Endothelial cell of umbilical vein (primary cell): ENCODE results near the gene TYRP1. TPM values are rescaled to one million over a fixed set of nuclear protein-coding genes. Genes with fewer than 3 reads are reported as not detected.

ENCODE experiments used
- BruUV-seq: library from RNA; stranded (reverse); fragments of 400-500 nt; replicated peaks from 2 replicates; lab custom pipeline; 2021; lab: Mats Ljungman, UMichigan
- CTCF ChIA-PET: fragments of 300-600, 350-600 bp; sonication (Branson Sonifier 250); formaldehyde crosslinking; loops from one replicate; lab custom pipeline; 2021; ENCODE audit warnings: antibody characterized with exemption, inconsistent platforms; lab: Charles Lee
- POLR2A ChIA-PET: fragments of 300-600, 350-600 bp; sonication (Branson Sonifier 250); formaldehyde crosslinking; loops from one replicate; lab custom pipeline; 2021; ENCODE audit warnings: antibody characterized with exemption, inconsistent platforms; lab: Charles Lee
- DNase-seq: peaks from one replicate; pipeline ENCODE4 v3.0.0-alpha.2; 2011; ENCODE audit warnings: low read depth, low spot score
- FAIRE-seq: peaks from 2 replicates; lab custom pipeline; 2011; peaks lifted over from hg19 to GRCh38; lab: Jason Lieb, UNC
- H2AFZ ChIP-seq: 2 replicates; pipeline ENCODE4 v1.6.0; 2012; ENCODE audit warnings: low read depth, low read length, control low read depth, inconsistent platforms
- H3K27ac ChIP-seq: 2 replicates; pipeline ENCODE4 v1.5.1; 2011; ENCODE audit warnings: low read depth, mild to moderate bottlenecking, control low read depth, low read length, moderate library complexity; ENCODE audit not compliant: insufficient read depth
- H3K27me3 ChIP-seq, 2 experiments: 2 replicates each; pipeline versions ENCODE4 v1.6.0 to v1.6.1; 2011; ENCODE audit warnings: low read length in 2 of 2, mixed read lengths in 1 of 2; ENCODE audit not compliant: control insufficient read depth in 2 of 2, insufficient read depth in 2 of 2
- H3K36me3 ChIP-seq, 2 experiments: 2 replicates in 1 of 2; 3 replicates in 1 of 2; pipeline ENCODE4 v1.5.1; 2011; ENCODE audit warnings: low read length in 2 of 2, mild to moderate bottlenecking in 1 of 2, moderate library complexity in 1 of 2; ENCODE audit not compliant: control insufficient read depth in 2 of 2, insufficient read depth in 2 of 2; ENCODE audit errors: extremely low read depth in 1 of 2
- H3K4me1 ChIP-seq: 3 replicates; pipeline ENCODE4 v1.5.1; 2011; ENCODE audit warnings: mild to moderate bottlenecking, low read length; ENCODE audit not compliant: control insufficient read depth, insufficient read depth; ENCODE audit errors: extremely low read depth
- H3K4me2 ChIP-seq: 2 replicates; pipeline ENCODE4 v1.6.1; 2011; ENCODE audit warnings: low read length, control low read depth, mixed read lengths; ENCODE audit not compliant: insufficient read depth
- H3K4me3 ChIP-seq, 3 experiments: fragments of 200-600 bp in 1 of 3; sonication (generic), shearing (Covaris generic) in 1 of 3; replicated peaks in 1 of 3; 2 replicates each; pipeline ENCODE4 v1.5.1; 2011 to 2016; ENCODE audit warnings: control low read depth in 3 of 3, low read length in 3 of 3, mild to moderate bottlenecking in 2 of 3, inconsistent platforms in 1 of 3, low read depth in 1 of 3, moderate library complexity in 1 of 3; ENCODE audit not compliant: insufficient read depth in 1 of 3
- H3K79me2 ChIP-seq: 2 replicates; pipeline ENCODE4 v1.6.0; 2012; ENCODE audit warnings: low read length, inconsistent platforms; ENCODE audit not compliant: control insufficient read depth, insufficient read depth
- H3K9ac ChIP-seq: replicated peaks from 2 replicates; pipeline ENCODE3; 2011; ENCODE audit warnings: low read length, control low read depth; ENCODE audit not compliant: insufficient read depth; ENCODE audit errors: extremely low read depth
- H3K9me1 ChIP-seq: replicated peaks from 3 replicates; pipeline ENCODE4 v1.6.0; 2011; ENCODE audit warnings: mild to moderate bottlenecking, low read length; ENCODE audit not compliant: control insufficient read depth, insufficient read depth; ENCODE audit errors: extremely low read depth
- H3K9me3 ChIP-seq: replicated peaks from 2 replicates; pipeline ENCODE4 v1.5.1; 2012; ENCODE audit warnings: low read length, inconsistent platforms; ENCODE audit not compliant: control insufficient read depth, insufficient read depth
- H4K20me1 ChIP-seq: replicated peaks from 2 replicates; pipeline ENCODE3; 2011; ENCODE audit warnings: mild to moderate bottlenecking, low read length; ENCODE audit not compliant: control insufficient read depth, insufficient read depth; ENCODE audit errors: extremely low read depth
- EZH2 ChIP-seq: IDR thresholded peaks from 2 replicates; pipeline ENCODE4 v1.6.1; 2012; ENCODE audit warnings: borderline replicate concordance, low read depth, mild to moderate bottlenecking, moderate library complexity, low read length, inconsistent platforms; ENCODE audit not compliant: severe bottlenecking
- FOS ChIP-seq: IDR thresholded peaks from 2 replicates; pipeline ENCODE4 v1.6.1; 2011; ENCODE audit warnings: mild to moderate bottlenecking, low read length, moderate library complexity, borderline replicate concordance; ENCODE audit not compliant: insufficient read depth
- GATA2 ChIP-seq: IDR thresholded peaks from 2 replicates; pipeline ENCODE4 v1.7.0; 2011; ENCODE audit warnings: low read depth, mild to moderate bottlenecking, moderate library complexity, mixed read lengths, low read length; ENCODE audit not compliant: insufficient read length, insufficient read depth
- JUN ChIP-seq: IDR thresholded peaks from 2 replicates; pipeline ENCODE4 v1.6.1; 2011; ENCODE audit warnings: borderline replicate concordance, low read depth; ENCODE audit not compliant: insufficient read length, insufficient read depth
- MAX ChIP-seq: IDR thresholded peaks from 2 replicates; pipeline ENCODE4 v1.6.1; 2011; ENCODE audit not compliant: insufficient read depth, insufficient read length
- MYC ChIP-seq: IDR thresholded peaks from one replicate; pipeline ENCODE4 v1.6.1; 2011; ENCODE audit warnings: mild to moderate bottlenecking, low read depth, low read length
- POLR2A ChIP-seq: IDR thresholded peaks from 2 replicates; pipeline ENCODE4 v1.6.1; 2012; ENCODE audit warnings: low read depth, mild to moderate bottlenecking, control low read depth, low read length
- POLR2AphosphoS5 ChIP-seq: IDR thresholded peaks from 2 replicates; pipeline ENCODE4 v1.6.1; 2012; ENCODE audit warnings: low read depth, mild to moderate bottlenecking, control low read depth, low read length, moderate library complexity; ENCODE audit not compliant: insufficient read depth
- dilution Hi-C: fragments of 300-500 bp; cut with MboI; formaldehyde crosslinking; loops from one replicate; pipeline ENCODE4 v1.15.0; 2019; ENCODE audit warnings: low sequenced_read_pairs; ENCODE audit not compliant: extremely low pct_ligation_motif_present
- intact Hi-C: fragments of 100-400 bp; cut with micrococcal nuclease; formaldehyde crosslinking; loops from one replicate; pipeline ENCODE4 v1.10.0; 2022
- polyA plus RNA-seq, 4 experiments: library from polyadenylated mRNA; depleted of rRNA in 3 of 4; stranded (reverse) in 3 of 4; unstranded in 1 of 4; fragments of >200 nt; gene quantifications; 2 replicates each; pipeline versions ENCODE4 v1.2.1 to v1.2.3, GENCODE V29; 2011 to 2012; ENCODE audit warnings: missing spikeins in 1 of 4
- total RNA-seq: library from RNA; stranded (reverse); gene quantifications from 2 replicates; pipeline ENCODE4 v1.2.3, GENCODE V29; 2021
- TF ChIP-seq, protein P1 (sequence below), 2 donors: IDR thresholded peaks; 1 replicate in 1 of 2; 2 replicates in 1 of 2; pipeline ENCODE4 v1.5.1; 2011; ENCODE audit warnings: low read length in 2 of 2, mild to moderate bottlenecking in 2 of 2, moderate library complexity in 2 of 2, control low read depth in 1 of 2, inconsistent platforms in 1 of 2, low read depth in 1 of 2; ENCODE audit not compliant: insufficient read depth in 1 of 2; ENCODE audit errors: extremely low read depth in 1 of 2

Gene TYRP1
- total and polyA plus RNA-seq, 2 donors (not counting 3 experiments of a cell fraction or from before 2014, with no cell fraction given): 0.63 TPM; not detected in 1

DNA sequence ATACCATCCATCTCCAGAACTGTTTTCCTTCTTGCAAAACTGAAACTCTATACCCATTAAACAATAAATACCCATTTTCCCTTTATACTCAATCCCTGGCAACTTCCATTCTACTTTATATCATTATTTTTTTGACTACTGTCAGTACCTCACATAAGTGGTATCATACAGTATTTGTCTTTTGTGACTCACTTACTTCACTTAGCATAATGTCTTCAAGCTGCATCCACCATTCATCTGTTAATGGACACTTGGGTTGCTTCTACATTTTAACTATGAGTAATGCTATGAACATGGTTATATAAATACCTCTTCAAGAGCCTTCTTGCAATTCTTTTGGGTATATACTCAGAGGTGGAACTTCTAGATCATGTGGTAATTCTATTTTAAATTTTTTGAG lies 11.6 kb upstream of the TYRP1 start:
- TF ChIP-seq MAX (no peak), EZH2 (no peak), POLR2A (no peak), POLR2AphosphoS5 (no peak), GATA2 (no peak), MYC (no peak), FOS (no peak), JUN (no peak)
- TF ChIP-seq, protein P1, sequence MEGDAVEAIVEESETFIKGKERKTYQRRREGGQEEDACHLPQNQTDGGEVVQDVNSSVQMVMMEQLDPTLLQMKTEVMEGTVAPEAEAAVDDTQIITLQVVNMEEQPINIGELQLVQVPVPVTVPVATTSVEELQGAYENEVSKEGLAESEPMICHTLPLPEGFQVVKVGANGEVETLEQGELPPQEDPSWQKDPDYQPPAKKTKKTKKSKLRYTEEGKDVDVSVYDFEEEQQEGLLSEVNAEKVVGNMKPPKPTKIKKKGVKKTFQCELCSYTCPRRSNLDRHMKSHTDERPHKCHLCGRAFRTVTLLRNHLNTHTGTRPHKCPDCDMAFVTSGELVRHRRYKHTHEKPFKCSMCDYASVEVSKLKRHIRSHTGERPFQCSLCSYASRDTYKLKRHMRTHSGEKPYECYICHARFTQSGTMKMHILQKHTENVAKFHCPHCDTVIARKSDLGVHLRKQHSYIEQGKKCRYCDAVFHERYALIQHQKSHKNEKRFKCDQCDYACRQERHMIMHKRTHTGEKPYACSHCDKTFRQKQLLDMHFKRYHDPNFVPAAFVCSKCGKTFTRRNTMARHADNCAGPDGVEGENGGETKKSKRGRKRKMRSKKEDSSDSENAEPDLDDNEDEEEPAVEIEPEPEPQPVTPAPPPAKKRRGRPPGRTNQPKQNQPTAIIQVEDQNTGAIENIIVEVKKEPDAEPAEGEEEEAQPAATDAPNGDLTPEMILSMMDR (IDR thresholded peaks at IDR 0.05; ENCODE audit: extremely low read depth in 1 of 2, insufficient read depth in 1 of 2, low read depth in 1 of 2, low read length in 2 of 2): no peak
- H2AFZ ChIP-seq: no peak overlapping the region
- H3K27ac ChIP-seq: no peak overlapping the region
- intact Hi-C loops: no loop called here
- H3K4me2 ChIP-seq: no peak overlapping the region
- FAIRE-seq (no peak), DNase-seq (no peak)
- CTCF ChIA-PET: no interaction called here
- no peak overlapping the region for H3K9ac ChIP-seq
- POLR2A ChIA-PET: no interaction called here
- H3K36me3 ChIP-seq: no peaks in the 10 kb centered on the region
- H3K9me3 ChIP-seq: no peaks in the 10 kb centered on the region
- no peaks in the 10 kb centered on the region for H4K20me1 ChIP-seq
- no peaks in the 10 kb centered on the region for H3K9me1 ChIP-seq
- dilution Hi-C loops: no loop called here
- peaks cover 16% of the 10 kb centered on the region for H3K4me1 ChIP-seq
- no peaks in the 10 kb centered on the region for H3K79me2 ChIP-seq
- no peaks in the 10 kb centered on the region for H3K27me3 ChIP-seq
- H3K4me3 ChIP-seq: no peak overlapping the region
- no TSS peak for BruUV-seq
